Fibroblast of mammary gland (primary cell): ENCODE measurements around the gene PLCB3.

ENCODE experiments used
- DNase-seq: peaks from one replicate; pipeline ENCODE4 v3.0.0-alpha.2; 2010; ENCODE audit warnings: low read depth
- H3K4me3 ChIP-seq: 2 replicates; pipeline ENCODE4 v1.5.1; 2011; ENCODE audit warnings: low read depth, mild to moderate bottlenecking, low read length, moderate library complexity; ENCODE audit not compliant: control insufficient read depth
- CTCF ChIP-seq: conservative IDR thresholded peaks from 2 replicates; pipeline ENCODE4 v1.5.1; 2011; ENCODE audit warnings: low read depth, low read length, inconsistent platforms; ENCODE audit not compliant: control insufficient read depth, insufficient read depth

Gene PLCB3

GRCh38 chr11:64206457-64207255 is 44.7 kb upstream of the PLCB3 start, which contains the start of gene FERMT3:
Gene FERMT3, plus strand, starts transcription at chr11:64206721. Its CDS starts 644 bp downstream, at chr11:64207365.
- no peak within 1 kb of the TSS for H3K4me3 ChIP-seq
- DNase-seq, result no peak
- TF ChIP-seq CTCF, result no peak

GRCh38 chr11:64207256-64208085 is 43.9 kb upstream of the PLCB3 start:
- peak; percentile 82 for DNase-seq
- no peak overlapping the region for H3K4me3 ChIP-seq
- no peak for TF ChIP-seq CTCF

GRCh38 chr11:64208086-64208795 is 43.1 kb upstream of the PLCB3 start:
- TF ChIP-seq CTCF, result no peak
- H3K4me3 ChIP-seq, result no peak overlapping the region
- no peak for DNase-seq

- no peak for DNase-seq
- no peak overlapping the region for H3K4me3 ChIP-seq
- TF ChIP-seq CTCF, result no peak
Measured at GRCh38 chr11:64208796-64209562, 42.4 kb upstream of the PLCB3 start.

GRCh38 chr11:64209563-64209843 is 41.8 kb upstream of the PLCB3 start:
- no peak for TF ChIP-seq CTCF
- no peak for DNase-seq
- H3K4me3 ChIP-seq, result no peak overlapping the region
